Measurements from ENCODE around the gene RELN.

DNA sequence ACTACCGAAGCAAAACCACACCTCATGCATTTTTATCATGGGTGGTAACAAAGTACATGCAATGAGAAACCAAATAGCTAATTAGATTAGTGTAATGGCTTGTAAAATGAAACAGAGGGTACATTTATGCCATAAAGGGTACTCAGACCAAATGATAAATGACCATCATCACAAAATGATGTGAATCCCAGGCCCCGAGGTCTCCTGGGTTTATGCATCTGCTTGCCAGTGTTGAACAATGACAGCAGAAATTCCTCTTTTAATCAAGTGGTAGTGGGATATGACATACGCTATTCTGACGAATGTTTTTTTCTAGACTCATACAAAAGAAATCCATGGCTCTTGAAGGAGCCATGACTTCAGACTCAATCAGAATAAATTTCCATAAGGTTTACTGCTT, 293.9 kb downstream of the RELN start:
- TF ChIP-seq, protein P1, sequence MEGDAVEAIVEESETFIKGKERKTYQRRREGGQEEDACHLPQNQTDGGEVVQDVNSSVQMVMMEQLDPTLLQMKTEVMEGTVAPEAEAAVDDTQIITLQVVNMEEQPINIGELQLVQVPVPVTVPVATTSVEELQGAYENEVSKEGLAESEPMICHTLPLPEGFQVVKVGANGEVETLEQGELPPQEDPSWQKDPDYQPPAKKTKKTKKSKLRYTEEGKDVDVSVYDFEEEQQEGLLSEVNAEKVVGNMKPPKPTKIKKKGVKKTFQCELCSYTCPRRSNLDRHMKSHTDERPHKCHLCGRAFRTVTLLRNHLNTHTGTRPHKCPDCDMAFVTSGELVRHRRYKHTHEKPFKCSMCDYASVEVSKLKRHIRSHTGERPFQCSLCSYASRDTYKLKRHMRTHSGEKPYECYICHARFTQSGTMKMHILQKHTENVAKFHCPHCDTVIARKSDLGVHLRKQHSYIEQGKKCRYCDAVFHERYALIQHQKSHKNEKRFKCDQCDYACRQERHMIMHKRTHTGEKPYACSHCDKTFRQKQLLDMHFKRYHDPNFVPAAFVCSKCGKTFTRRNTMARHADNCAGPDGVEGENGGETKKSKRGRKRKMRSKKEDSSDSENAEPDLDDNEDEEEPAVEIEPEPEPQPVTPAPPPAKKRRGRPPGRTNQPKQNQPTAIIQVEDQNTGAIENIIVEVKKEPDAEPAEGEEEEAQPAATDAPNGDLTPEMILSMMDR (conservative IDR thresholded peaks at IDR 0.05): no peak
- TF ChIP-seq EZH2 (IDR thresholded peaks at IDR 0.05; ENCODE audit: low read depth): no peak
